SK-N-SH treated with all-trans-retinoic acid at 6 μM for 48 hours (cell line): ENCODE results near the gene RSPH9.

Experiments
- ATAC-seq: fragments of 200-7000 bp; cut with Tn5 transposase; 3 replicates; pipeline ENCODE4 v1.9.1; 2020; ENCODE audit warnings: mild to moderate bottlenecking, moderate library complexity
- ARNTL ChIP-seq: fragments of 450-650 bp; formaldehyde crosslinking; IDR thresholded peaks from 2 replicates; pipeline ENCODE4 v1.5.0; 2020; ENCODE audit warnings: low read depth, mild to moderate bottlenecking, moderate library complexity, borderline replicate concordance
- CREB5 ChIP-seq: fragments of 250-450 bp; sonication (Bioruptor Pico); IDR thresholded peaks from 2 replicates; pipeline ENCODE4 v1.5.1; 2020; ENCODE audit warnings: low read depth, mild to moderate bottlenecking, moderate library complexity
- ESRRG ChIP-seq: fragments of 250-450 bp; sonication (Bioruptor Pico); IDR thresholded peaks from 2 replicates; pipeline ENCODE4 v1.6.1; 2021; ENCODE audit warnings: mild to moderate bottlenecking
- GLIS3 ChIP-seq: fragments of 250-450 bp; sonication (Bioruptor Pico); IDR thresholded peaks from 2 replicates; pipeline ENCODE4 v1.5.0; 2020; ENCODE audit warnings: mild to moderate bottlenecking, moderate library complexity
- ISL1 ChIP-seq: fragments of 250-450 bp; sonication (Bioruptor Pico); IDR thresholded peaks from 2 replicates; pipeline ENCODE4 v2.1.2; 2022; ENCODE audit warnings: mild to moderate bottlenecking, moderate library complexity
- OSR1 ChIP-seq: fragments of 250-450 bp; sonication (Bioruptor Pico); IDR thresholded peaks from 2 replicates; pipeline ENCODE4 v1.8.0; 2022; ENCODE audit warnings: moderate library complexity, mild to moderate bottlenecking, inconsistent platforms
- RARB ChIP-seq: fragments of 250-450 bp; sonication (Bioruptor Pico); IDR thresholded peaks from 2 replicates; pipeline ENCODE4 v1.8.0; 2021; ENCODE audit warnings: mild to moderate bottlenecking, moderate library complexity
- SNAI2 ChIP-seq: fragments of 250-450 bp; sonication (Bioruptor Pico); IDR thresholded peaks from 2 replicates; pipeline ENCODE4 v1.5.0; 2020; ENCODE audit warnings: mild to moderate bottlenecking, moderate library complexity
- TOX ChIP-seq: fragments of 250-450 bp; sonication (Bioruptor Pico); IDR thresholded peaks from 2 replicates; pipeline ENCODE4 v1.8.0; 2021; ENCODE audit warnings: mild to moderate bottlenecking, moderate library complexity, borderline replicate concordance
- TSHZ2 ChIP-seq: fragments of 250-450 bp; sonication (Bioruptor Pico); IDR thresholded peaks from 2 replicates; pipeline ENCODE4 v1.5.0; 2020; ENCODE audit warnings: mild to moderate bottlenecking, moderate library complexity
- ZC3H10 ChIP-seq: fragments of 250-450 bp; sonication (Bioruptor Pico); IDR thresholded peaks from 2 replicates; pipeline ENCODE4 v1.5.1; 2021; ENCODE audit warnings: mild to moderate bottlenecking, moderate library complexity
- ZFP3 ChIP-seq: fragments of 250-450 bp; sonication (Bioruptor Pico); IDR thresholded peaks from 2 replicates; pipeline ENCODE4 v1.5.0; 2020; ENCODE audit warnings: mild to moderate bottlenecking, moderate library complexity
- ZFP30 ChIP-seq: fragments of 450-650 bp; formaldehyde crosslinking; IDR thresholded peaks from 2 replicates; pipeline ENCODE4 v1.5.0; 2022; ENCODE audit warnings: mild to moderate bottlenecking, moderate library complexity
- ZNF70 ChIP-seq: fragments of 450-650 bp; formaldehyde crosslinking; IDR thresholded peaks from 2 replicates; pipeline ENCODE4 v1.5.0; 2020; ENCODE audit warnings: mild to moderate bottlenecking, moderate library complexity
- ZNF8 ChIP-seq: fragments of 450-650 bp; formaldehyde crosslinking; IDR thresholded peaks from 2 replicates; pipeline ENCODE4 v1.5.0; 2020; ENCODE audit warnings: mild to moderate bottlenecking, moderate library complexity
- TF ChIP-seq, protein P1 (sequence below): fragments of 250-450 bp; sonication (Bioruptor Pico); IDR thresholded peaks from 2 replicates; pipeline ENCODE4 v1.8.0; 2020; ENCODE audit warnings: mild to moderate bottlenecking, moderate library complexity, borderline replicate concordance
- TF ChIP-seq, protein P2 (sequence below): fragments of 250-450 bp; sonication (Bioruptor Pico); IDR thresholded peaks from 2 replicates; pipeline ENCODE4 v1.5.1; 2021; ENCODE audit warnings: mild to moderate bottlenecking, moderate library complexity
- TF ChIP-seq, protein P3 (sequence below): fragments of 250-450 bp; sonication (Bioruptor Pico); IDR thresholded peaks from 2 replicates; pipeline ENCODE4 v1.8.0; 2021; ENCODE audit warnings: low read depth, mild to moderate bottlenecking, moderate library complexity, borderline replicate concordance

Gene RSPH9

GRCh38 chr6:43715056-43715788 lies 70.4 kb downstream of the RSPH9 start:
- no peak for ATAC-seq
- TF ChIP-seq, protein P1, sequence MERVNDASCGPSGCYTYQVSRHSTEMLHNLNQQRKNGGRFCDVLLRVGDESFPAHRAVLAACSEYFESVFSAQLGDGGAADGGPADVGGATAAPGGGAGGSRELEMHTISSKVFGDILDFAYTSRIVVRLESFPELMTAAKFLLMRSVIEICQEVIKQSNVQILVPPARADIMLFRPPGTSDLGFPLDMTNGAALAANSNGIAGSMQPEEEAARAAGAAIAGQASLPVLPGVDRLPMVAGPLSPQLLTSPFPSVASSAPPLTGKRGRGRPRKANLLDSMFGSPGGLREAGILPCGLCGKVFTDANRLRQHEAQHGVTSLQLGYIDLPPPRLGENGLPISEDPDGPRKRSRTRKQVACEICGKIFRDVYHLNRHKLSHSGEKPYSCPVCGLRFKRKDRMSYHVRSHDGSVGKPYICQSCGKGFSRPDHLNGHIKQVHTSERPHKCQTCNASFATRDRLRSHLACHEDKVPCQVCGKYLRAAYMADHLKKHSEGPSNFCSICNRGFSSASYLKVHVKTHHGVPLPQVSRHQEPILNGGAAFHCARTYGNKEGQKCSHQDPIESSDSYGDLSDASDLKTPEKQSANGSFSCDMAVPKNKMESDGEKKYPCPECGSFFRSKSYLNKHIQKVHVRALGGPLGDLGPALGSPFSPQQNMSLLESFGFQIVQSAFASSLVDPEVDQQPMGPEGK: no peak
- TF ChIP-seq TOX (CRISPR knock-in tag): no peak
- no peak for TF ChIP-seq ZFP30 (CRISPR knock-in tag)
- TF ChIP-seq, protein P2, sequence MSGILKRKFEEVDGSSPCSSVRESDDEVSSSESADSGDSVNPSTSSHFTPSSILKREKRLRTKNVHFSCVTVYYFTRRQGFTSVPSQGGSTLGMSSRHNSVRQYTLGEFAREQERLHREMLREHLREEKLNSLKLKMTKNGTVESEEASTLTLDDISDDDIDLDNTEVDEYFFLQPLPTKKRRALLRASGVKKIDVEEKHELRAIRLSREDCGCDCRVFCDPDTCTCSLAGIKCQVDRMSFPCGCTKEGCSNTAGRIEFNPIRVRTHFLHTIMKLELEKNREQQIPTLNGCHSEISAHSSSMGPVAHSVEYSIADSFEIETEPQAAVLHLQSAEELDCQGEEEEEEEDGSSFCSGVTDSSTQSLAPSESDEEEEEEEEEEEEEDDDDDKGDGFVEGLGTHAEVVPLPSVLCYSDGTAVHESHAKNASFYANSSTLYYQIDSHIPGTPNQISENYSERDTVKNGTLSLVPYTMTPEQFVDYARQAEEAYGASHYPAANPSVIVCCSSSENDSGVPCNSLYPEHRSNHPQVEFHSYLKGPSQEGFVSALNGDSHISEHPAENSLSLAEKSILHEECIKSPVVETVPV (CRISPR knock-in tag): no peak
- no peak for TF ChIP-seq ZC3H10 (CRISPR knock-in tag)
- TF ChIP-seq SNAI2 (CRISPR knock-in tag): no peak

DNA sequence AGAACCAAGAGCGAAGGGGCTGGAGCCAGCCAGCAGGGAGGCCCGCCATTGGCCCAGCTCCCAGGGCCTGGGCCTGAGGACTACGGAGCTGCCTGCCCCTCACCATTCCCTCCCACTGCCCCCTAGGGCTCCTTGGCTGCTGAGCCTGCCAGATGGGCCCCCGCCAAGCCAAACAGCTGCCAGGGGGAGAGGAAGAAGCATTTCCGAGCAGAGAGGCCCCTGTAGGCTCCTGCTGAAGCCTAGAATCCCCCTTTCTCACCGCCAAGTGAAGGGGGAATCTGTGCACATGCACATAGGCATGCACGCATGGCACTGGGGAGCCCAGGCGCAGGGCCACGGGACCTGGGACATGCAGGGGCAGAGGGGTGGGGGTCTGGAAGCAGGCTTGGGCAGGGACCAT lies 71.3 kb downstream of the RSPH9 start:
- TF ChIP-seq RARB (CRISPR knock-in tag): no peak
- TF ChIP-seq ISL1: no peak
- TF ChIP-seq ESRRG (CRISPR knock-in tag): no peak
- no peak for TF ChIP-seq CREB5 (CRISPR knock-in tag)
- TF ChIP-seq, protein P1: no peak
- TF ChIP-seq TOX (CRISPR knock-in tag): no peak
- TF ChIP-seq ZNF8 (CRISPR knock-in tag): no peak
- no peak for TF ChIP-seq ZFP30 (CRISPR knock-in tag)
- TF ChIP-seq ARNTL (CRISPR knock-in tag): no peak
- no peak for TF ChIP-seq SNAI2 (CRISPR knock-in tag)
- TF ChIP-seq GLIS3 (CRISPR knock-in tag): no peak
- no peak for TF ChIP-seq ZNF70 (CRISPR knock-in tag)
- TF ChIP-seq, protein P3, sequence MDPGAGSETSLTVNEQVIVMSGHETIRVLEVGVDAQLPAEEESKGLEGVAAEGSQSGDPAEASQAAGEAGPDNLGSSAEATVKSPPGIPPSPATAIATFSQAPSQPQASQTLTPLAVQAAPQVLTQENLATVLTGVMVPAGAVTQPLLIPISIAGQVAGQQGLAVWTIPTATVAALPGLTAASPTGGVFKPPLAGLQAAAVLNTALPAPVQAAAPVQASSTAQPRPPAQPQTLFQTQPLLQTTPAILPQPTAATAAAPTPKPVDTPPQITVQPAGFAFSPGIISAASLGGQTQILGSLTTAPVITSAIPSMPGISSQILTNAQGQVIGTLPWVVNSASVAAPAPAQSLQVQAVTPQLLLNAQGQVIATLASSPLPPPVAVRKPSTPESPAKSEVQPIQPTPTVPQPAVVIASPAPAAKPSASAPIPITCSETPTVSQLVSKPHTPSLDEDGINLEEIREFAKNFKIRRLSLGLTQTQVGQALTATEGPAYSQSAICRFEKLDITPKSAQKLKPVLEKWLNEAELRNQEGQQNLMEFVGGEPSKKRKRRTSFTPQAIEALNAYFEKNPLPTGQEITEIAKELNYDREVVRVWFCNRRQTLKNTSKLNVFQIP (CRISPR knock-in tag): no peak
- no peak for TF ChIP-seq ZFP3 (CRISPR knock-in tag)
- TF ChIP-seq, protein P2 (CRISPR knock-in tag): no peak
- TF ChIP-seq OSR1 (CRISPR knock-in tag): no peak
- TF ChIP-seq ZC3H10 (CRISPR knock-in tag): no peak
- no peak for ATAC-seq

DNA sequence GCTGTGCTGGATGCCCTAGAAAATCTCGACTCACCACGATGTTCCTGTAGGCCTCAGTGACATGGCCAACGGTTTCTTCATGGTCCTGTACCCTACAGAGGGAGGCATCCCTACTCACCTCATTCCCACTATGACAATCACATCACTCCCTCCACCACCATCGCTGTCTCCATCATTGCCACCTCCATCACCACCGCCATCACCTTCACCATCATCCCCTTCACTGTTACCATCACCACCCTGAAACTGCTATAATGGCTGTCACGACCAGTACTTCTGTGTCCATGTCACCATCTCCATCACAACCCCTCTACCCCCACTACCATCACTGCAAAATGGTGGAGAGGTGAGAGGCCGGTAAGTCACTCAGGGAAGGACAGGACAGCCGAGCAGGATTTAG lies 72.6 kb downstream of the RSPH9 start:
- ATAC-seq: no peak
- TF ChIP-seq GLIS3 (CRISPR knock-in tag): no peak
- no peak for TF ChIP-seq ZNF8 (CRISPR knock-in tag)
- no peak for TF ChIP-seq TSHZ2 (CRISPR knock-in tag)
